Amygdala (tissue), 56 donors: ENCODE measurements around the gene NFKB2.
A peak's percentile ranks its signal among the peaks of the same experiment; 100 is the strongest.

ENCODE experiments used
- DNase-seq, 56 donors: peaks; one replicate each; lab custom pipeline; 2025; lab: John Stamatoyannopoulos, UW

Gene NFKB2

DNA sequence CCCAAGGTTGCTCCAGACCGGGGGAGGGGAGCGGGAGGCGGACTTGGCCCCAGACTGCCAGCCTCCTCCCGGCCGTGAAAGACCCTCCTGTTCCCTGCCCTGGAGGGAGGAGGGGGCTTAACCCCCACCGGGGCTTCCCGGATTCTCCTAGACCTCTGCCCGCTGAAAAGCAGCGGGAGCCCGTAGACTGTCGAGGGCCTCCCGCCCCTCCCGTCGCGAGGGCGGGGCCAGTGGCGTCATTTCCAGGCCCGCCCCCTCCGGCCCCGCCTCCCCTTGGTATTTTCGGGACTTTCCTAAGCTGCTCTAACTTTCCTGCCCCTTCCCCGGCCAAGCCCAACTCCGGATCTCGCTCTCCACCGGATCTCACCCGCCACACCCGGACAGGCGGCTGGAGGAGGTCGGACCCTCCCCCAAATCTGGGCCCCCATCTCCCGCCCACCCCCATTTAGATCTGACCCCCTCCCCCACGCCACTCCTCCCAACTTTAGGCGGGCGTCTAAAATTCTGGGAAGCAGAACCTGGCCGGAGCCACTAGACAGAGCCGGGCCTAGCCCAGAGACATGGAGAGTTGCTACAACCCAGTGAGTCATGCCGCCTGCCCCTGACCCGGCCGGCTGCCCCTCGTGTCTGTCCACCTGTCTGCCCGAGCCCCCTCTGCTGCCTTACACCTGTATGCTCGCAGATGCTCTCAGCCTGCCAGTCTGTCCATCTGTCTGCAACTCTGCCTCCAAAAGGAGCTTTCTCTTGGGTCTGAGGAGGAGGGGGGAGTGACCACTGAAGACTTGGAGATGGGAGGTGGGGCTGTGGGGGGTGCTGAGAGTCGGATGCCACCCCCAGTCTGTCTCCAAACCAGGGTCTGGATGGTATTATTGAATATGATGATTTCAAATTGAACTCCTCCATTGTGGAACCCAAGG, at the start of gene NFKB2:
Gene NFKB2 (plus strand): TSS at position 306 of the 917 bp plus-strand sequence. CDS start 255 bp downstream, at position 561.
- peak in 53 of 56 donors; percentile 16 to 84 (median 62) for DNase-seq

GRCh38 chr10:102347236-102347828, 48.2 kb upstream of the NFKB2 start:
- DNase-seq, result peak in 15 of 56 donors; percentile 0 to 37 (median 7)

GRCh38 chr10:102352066-102352715, 43.3 kb upstream of the NFKB2 start:
- peak in 26 of 56 donors; percentile 0 to 47 (median 13) for DNase-seq

GRCh38 chr10:102354451-102354850, 41.1 kb upstream of the NFKB2 start:
- no peak for DNase-seq

GRCh38 chr10:102358712-102359382, 36.7 kb upstream of the NFKB2 start:
- no peak for DNase-seq

- DNase-seq, result no peak
Measured at GRCh38 chr10:102367441-102367840, 28.1 kb upstream of the NFKB2 start.

DNA sequence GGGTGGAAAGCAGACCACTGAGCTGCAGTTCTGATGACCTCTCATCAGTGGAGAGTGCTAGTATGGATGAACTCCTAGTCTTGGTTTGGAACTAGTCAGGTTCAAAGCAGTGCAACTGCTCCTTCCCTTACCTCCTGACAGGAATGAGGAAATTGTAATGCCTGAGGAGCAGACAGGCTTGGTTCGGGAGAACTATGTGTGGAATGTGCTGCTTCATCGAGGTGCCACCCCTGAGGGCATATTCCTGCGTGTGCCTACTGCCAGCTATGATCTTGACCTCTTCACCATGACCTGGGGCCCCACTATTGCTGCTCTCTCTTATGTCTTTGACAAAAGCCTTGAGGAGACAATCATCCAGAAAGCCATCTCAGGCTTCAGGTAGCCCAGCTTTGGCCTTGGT, 27.4 kb upstream of the NFKB2 start:
- DNase-seq, result no peak

DNA sequence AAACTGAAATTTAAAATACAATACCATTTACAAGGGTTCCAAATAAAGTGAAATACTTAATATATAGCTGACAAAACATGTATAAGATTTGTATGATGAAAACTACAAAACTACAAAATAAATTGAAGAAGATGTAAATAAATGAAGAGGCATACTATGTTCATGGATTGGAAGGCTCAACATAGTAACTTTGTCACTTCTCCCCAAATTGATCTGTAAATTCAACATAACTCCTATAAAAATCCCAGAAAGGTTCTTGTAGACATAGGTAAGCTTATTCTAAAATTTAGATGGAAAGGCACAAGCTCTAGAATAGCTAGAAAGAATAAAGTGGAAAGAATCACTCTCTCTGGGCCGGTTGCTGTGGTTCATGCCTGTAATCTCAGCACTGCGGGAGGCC, 24.2 kb upstream of the NFKB2 start:
- no peak for DNase-seq

DNA sequence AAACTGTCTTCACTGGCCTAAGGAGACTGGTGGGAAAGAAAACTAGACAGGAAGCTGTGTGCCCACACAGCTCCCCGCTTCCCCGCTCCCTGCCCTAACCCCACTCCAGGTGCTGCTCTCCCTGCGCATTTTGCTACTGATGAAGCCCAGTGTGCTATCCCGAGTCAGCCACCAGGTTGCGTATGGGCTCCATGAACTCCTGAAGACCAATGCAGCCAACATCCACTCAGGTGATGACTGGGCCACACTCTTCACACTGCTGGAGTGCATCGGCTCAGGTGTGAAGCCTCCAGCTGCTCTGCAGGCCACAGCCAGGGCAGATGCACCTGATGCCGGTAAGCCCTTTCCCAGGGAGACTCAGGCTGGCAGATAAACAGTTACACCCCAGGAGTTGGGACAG, 20.3 kb upstream of the NFKB2 start:
- DNase-seq, result no peak

- DNase-seq, result no peak
Measured at GRCh38 chr10:102375867-102376266, 19.6 kb upstream of the NFKB2 start.

DNA sequence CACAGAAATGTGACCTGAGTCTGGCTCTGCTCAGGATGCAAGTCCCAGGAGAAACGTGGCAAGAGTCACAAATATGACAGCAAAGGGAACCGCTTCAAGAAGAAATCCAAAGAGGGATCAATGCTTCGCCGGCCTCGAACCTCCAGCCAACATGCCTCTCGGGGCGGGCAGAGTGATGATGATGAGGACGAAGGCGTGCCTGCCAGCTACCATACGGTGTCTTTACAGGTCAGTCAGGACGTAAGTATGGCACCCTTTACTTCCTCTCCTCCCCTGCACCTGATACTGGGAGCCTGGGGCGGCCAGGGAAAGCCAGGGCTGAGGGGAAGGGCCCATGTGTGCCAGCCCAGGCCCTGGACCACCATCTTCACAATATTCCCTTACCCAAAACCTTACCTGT, 18.6 kb upstream of the NFKB2 start:
- no peak for DNase-seq

- no peak for DNase-seq
Measured at GRCh38 chr10:102379383-102379782, 16.1 kb upstream of the NFKB2 start.

DNA sequence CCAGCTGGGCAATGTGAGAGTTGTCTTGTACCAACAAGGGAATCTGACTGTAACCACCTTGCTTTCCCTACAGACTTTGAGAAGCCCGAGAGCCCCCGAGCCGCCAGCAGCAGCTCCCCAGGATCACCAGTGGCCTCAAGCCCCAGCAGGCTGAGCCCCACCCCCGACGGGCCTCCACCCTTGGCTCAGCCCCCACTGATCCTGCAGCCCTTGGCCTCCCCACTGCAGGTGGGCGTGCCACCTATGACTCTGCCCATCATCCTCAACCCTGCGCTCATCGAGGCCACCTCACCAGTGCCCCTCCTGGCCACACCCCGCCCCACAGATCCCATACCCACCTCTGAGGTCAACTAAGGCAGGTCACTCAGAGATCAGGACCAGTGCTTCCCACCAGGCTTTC, 13.5 kb upstream of the NFKB2 start:
- no peak for DNase-seq

GRCh38 chr10:102382871-102383270, 12.6 kb upstream of the NFKB2 start:
- no peak for DNase-seq

DNA sequence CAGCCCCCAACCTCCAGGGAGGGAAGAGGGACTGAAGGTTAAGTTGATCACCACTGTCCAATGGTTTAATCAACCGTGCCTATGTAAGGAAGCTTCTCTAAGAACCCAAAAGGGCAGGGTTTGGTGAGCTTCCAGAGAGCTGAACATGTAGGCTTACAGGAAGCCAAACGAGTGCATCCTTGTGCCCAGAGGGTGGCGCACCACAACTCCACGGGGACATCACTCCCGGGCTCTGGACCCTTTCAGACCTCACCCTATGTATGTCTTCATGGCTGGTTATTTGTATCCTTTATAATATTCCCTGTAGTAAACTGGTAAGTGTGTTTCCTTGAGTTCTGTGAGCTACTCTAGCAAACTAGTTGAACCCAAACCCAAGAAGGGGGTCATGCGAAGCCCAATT, 11.5 kb upstream of the NFKB2 start:
- no peak for DNase-seq

- no peak for DNase-seq
Measured at GRCh38 chr10:102384606-102385429, 10.7 kb upstream of the NFKB2 start.

- DNase-seq, result no peak
Measured at GRCh38 chr10:102389894-102390293, 5.6 kb upstream of the NFKB2 start.

DNA sequence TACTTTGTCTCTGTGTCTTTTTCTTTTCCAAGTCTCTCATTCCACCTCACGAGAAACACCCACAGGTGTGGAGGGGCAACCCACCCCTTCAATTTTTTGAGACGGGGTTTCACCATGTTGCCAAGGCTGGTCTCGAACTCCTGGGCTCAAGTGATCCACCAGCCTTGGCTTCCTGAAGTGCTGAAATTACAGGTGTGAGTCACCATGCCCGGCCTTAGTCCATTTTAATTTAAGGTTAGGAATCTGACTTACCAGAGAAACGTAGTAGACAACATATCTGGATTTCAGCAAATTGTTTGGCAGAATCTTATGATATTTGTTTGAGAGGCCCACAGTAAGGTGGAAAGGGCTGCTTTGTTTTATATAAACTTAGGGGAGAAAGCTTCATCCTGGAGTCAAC, 3.2 kb upstream of the NFKB2 start:
- no peak for DNase-seq

GRCh38 chr10:102393411-102394078, 2.0 kb upstream of the NFKB2 start:
- peak in 1 of 56 donors; percentile 52 for DNase-seq
